Measurements from ENCODE around the gene JAKMIP2. TPM values are rescaled to one million over a fixed set of nuclear protein-coding genes. Genes with fewer than 3 reads are reported as not detected.

JAKMIP2 gene
- polyA plus RNA-seq, 1 donor from 2014 or later = 46.3 TPM

DNA sequence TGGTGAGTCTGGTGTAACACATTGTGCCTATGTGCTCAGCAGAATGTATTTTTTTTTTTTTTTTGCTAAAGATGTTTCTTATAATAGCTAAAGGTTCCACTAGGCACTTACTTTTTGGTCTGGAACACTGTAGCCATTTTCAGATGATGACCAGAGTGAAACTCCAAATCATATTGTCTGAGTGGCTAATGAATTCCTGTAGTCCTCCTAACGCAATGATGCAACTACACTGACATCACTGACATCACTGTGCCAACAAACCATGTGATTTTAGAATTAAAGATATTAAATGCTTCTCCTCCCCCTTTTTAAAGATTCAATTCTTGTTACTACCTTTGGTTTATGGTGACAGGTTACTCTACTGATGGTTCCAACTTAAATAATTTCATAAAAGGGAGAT is 28.8 kb downstream of the JAKMIP2 start:
- Histone ChIP-seq H3K4me2 (ENCODE audit: low read length) (no peak overlapping the region), H3K4me3 (ENCODE audit: low read length) (no peak overlapping the region), H2AFZ (ENCODE audit: low read depth, low read length) (no peak overlapping the region), H3K79me2 (replicated peaks; ENCODE audit: insufficient read depth, low read length) (peaks cover 81% of the 10 kb centered on the region), H3K27me3 (ENCODE audit: insufficient read depth, low read depth, low read length) (no peaks in the 10 kb centered on the region), H4K20me1 (ENCODE audit: insufficient read depth) (no peaks in the 10 kb centered on the region), H3F3A (ENCODE audit: insufficient read depth, low read length, poor library complexity, severe bottlenecking) (no peaks in the 10 kb centered on the region), H3K9me2 (ENCODE audit: insufficient read depth, low read length) (no peaks in the 10 kb centered on the region), H3K36me3 (ENCODE audit: insufficient read depth, low read length) (no peaks in the 10 kb centered on the region), H3K9me3 (ENCODE audit: low read length) (no peaks in the 10 kb centered on the region), H3K27ac (ENCODE audit: low read length) (no peak overlapping the region), H3K9ac (ENCODE audit: low read length) (no peak overlapping the region)
- no peak for TF ChIP-seq TAF1 (IDR thresholded peaks at IDR 0.05; ENCODE audit: low read depth)
- no peak for TF ChIP-seq EZH2 (IDR thresholded peaks at IDR 0.05; ENCODE audit: borderline replicate concordance, insufficient read depth, low read length, poor library complexity, severe bottlenecking)
- TF ChIP-seq EP300 (conservative IDR thresholded peaks at IDR 0.05; ENCODE audit: poor library complexity, severe bottlenecking) = no peak
- TF ChIP-seq, protein P1, sequence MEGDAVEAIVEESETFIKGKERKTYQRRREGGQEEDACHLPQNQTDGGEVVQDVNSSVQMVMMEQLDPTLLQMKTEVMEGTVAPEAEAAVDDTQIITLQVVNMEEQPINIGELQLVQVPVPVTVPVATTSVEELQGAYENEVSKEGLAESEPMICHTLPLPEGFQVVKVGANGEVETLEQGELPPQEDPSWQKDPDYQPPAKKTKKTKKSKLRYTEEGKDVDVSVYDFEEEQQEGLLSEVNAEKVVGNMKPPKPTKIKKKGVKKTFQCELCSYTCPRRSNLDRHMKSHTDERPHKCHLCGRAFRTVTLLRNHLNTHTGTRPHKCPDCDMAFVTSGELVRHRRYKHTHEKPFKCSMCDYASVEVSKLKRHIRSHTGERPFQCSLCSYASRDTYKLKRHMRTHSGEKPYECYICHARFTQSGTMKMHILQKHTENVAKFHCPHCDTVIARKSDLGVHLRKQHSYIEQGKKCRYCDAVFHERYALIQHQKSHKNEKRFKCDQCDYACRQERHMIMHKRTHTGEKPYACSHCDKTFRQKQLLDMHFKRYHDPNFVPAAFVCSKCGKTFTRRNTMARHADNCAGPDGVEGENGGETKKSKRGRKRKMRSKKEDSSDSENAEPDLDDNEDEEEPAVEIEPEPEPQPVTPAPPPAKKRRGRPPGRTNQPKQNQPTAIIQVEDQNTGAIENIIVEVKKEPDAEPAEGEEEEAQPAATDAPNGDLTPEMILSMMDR (IDR thresholded peaks at IDR 0.05; ENCODE audit: poor library complexity, severe bottlenecking) = no peak
- TF ChIP-seq SMC3 (conservative IDR thresholded peaks at IDR 0.05; ENCODE audit: poor library complexity) = no peak
- TF ChIP-seq, protein P2, sequence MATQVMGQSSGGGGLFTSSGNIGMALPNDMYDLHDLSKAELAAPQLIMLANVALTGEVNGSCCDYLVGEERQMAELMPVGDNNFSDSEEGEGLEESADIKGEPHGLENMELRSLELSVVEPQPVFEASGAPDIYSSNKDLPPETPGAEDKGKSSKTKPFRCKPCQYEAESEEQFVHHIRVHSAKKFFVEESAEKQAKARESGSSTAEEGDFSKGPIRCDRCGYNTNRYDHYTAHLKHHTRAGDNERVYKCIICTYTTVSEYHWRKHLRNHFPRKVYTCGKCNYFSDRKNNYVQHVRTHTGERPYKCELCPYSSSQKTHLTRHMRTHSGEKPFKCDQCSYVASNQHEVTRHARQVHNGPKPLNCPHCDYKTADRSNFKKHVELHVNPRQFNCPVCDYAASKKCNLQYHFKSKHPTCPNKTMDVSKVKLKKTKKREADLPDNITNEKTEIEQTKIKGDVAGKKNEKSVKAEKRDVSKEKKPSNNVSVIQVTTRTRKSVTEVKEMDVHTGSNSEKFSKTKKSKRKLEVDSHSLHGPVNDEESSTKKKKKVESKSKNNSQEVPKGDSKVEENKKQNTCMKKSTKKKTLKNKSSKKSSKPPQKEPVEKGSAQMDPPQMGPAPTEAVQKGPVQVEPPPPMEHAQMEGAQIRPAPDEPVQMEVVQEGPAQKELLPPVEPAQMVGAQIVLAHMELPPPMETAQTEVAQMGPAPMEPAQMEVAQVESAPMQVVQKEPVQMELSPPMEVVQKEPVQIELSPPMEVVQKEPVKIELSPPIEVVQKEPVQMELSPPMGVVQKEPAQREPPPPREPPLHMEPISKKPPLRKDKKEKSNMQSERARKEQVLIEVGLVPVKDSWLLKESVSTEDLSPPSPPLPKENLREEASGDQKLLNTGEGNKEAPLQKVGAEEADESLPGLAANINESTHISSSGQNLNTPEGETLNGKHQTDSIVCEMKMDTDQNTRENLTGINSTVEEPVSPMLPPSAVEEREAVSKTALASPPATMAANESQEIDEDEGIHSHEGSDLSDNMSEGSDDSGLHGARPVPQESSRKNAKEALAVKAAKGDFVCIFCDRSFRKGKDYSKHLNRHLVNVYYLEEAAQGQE (IDR thresholded peaks at IDR 0.05; ENCODE audit: borderline replicate concordance) = no peak
- TF ChIP-seq RAD21 (conservative IDR thresholded peaks at IDR 0.05) = no peak
- no peak for TF ChIP-seq MXI1 (conservative IDR thresholded peaks at IDR 0.05; ENCODE audit: poor library complexity, severe bottlenecking)
- no peak for TF ChIP-seq POLR2AphosphoS5 (IDR thresholded peaks at IDR 0.05)

DNA sequence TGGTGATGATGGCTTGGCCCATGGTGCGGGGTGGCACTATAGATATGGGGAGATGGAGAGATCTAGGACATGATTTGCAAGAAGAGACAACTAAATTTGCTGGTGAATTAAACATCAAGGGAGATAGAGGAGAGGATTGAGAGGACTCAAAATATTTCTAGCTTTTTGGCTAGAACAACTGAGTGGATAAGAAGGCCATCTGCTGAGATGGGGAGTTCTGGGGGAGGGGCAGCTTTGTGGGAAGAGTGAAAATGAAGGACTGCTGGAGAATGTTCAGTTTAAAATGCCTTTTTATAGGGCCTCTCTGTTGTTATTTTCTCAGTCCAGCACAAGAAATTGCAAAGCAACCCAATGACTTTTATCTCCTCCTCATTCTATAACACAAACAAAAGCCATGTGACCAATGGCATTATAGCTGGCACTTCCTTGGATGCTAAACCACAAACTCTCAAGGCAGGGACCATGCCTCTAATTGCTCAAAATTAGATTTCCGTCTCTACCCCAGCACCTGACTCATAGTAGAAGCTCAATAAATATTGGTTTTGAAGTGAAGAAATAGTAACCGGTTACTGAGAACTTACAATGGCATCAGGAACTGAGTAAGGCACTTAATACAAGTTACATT is 29.8 kb downstream of the JAKMIP2 start:
- no peaks in the 10 kb centered on the region for H3K27me3 ChIP-seq (ENCODE audit: insufficient read depth, low read depth, low read length)
- no peaks in the 10 kb centered on the region for H3K36me3 ChIP-seq (ENCODE audit: insufficient read depth, low read length)
- H3K9me3 ChIP-seq (ENCODE audit: low read length) = no peaks in the 10 kb centered on the region
- H3K9me2 ChIP-seq (ENCODE audit: insufficient read depth, low read length) = no peaks in the 10 kb centered on the region
- no peak overlapping the region for H3K4me2 ChIP-seq (ENCODE audit: low read length)
- no peak overlapping the region for H3K27ac ChIP-seq (ENCODE audit: low read length)
- no peak overlapping the region for H3K4me3 ChIP-seq (ENCODE audit: low read length)
- TF ChIP-seq EZH2 (IDR thresholded peaks at IDR 0.05; ENCODE audit: borderline replicate concordance, insufficient read depth, low read length, poor library complexity, severe bottlenecking) = no peak
- H3K9ac ChIP-seq (ENCODE audit: low read length) = no peak overlapping the region
- H3K79me2 ChIP-seq (replicated peaks; ENCODE audit: insufficient read depth, low read length) = peaks cover 82% of the 10 kb centered on the region
- H2AFZ ChIP-seq (ENCODE audit: low read depth, low read length) = no peak overlapping the region
- no peaks in the 10 kb centered on the region for H3F3A ChIP-seq (ENCODE audit: insufficient read depth, low read length, poor library complexity, severe bottlenecking)
- no peaks in the 10 kb centered on the region for H4K20me1 ChIP-seq (ENCODE audit: insufficient read depth)
